A673 (cell line): ENCODE data around the gene RAB37.

Experiments used
- EZH2 ChIP-seq: fragments of 200-600 bp; sonication (generic); IDR thresholded peaks from 2 replicates; pipeline ENCODE4 v1.6.1; 2017; ENCODE audit warnings: borderline replicate concordance, low read depth, mild to moderate bottlenecking, mixed read lengths, antibody characterized with exemption, low read length; ENCODE audit not compliant: poor library complexity, severe bottlenecking
- TF ChIP-seq, protein P1 (sequence below): fragments of 300-800, 200-600 bp; sonication (generic); conservative IDR thresholded peaks from 2 replicates; pipeline ENCODE4 v1.5.1; 2017; ENCODE audit warnings: low read depth, mild to moderate bottlenecking, antibody characterized with exemption, low read length, moderate library complexity, mixed read lengths

GRCh38 chr17:74785981-74786360, 48.9 kb downstream of the RAB37 start:
- TF ChIP-seq, protein P1, sequence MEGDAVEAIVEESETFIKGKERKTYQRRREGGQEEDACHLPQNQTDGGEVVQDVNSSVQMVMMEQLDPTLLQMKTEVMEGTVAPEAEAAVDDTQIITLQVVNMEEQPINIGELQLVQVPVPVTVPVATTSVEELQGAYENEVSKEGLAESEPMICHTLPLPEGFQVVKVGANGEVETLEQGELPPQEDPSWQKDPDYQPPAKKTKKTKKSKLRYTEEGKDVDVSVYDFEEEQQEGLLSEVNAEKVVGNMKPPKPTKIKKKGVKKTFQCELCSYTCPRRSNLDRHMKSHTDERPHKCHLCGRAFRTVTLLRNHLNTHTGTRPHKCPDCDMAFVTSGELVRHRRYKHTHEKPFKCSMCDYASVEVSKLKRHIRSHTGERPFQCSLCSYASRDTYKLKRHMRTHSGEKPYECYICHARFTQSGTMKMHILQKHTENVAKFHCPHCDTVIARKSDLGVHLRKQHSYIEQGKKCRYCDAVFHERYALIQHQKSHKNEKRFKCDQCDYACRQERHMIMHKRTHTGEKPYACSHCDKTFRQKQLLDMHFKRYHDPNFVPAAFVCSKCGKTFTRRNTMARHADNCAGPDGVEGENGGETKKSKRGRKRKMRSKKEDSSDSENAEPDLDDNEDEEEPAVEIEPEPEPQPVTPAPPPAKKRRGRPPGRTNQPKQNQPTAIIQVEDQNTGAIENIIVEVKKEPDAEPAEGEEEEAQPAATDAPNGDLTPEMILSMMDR = no peak
- no peak for TF ChIP-seq EZH2
